ENCODE data around the gene C1QTNF8. TPM values are rescaled to one million over a fixed set of nuclear protein-coding genes. Genes with fewer than 3 reads are reported as not detected.

C1QTNF8 gene
- total and polyA plus RNA-seq, 2 of the 13 experiments (the other 11 are each of a cell fraction or from before 2014, with no cell fraction given), result 0.09 TPM; not detected in 1

GRCh38 chr16:1073566-1074378, 22.3 kb downstream of the C1QTNF8 start (continued):
- TF ChIP-seq CTCF (CRISPR knock-in tag; IDR thresholded peaks at IDR 0.05) (peak; percentile 83), PCBP1 (IDR thresholded peaks at IDR 0.05; ENCODE audit: borderline replicate concordance, low read depth, low read length) (no peak), ZKSCAN8 (CRISPR knock-in tag; IDR thresholded peaks at IDR 0.05; ENCODE audit: borderline replicate concordance) (peak; percentile 53; the same call in 1 of the 2 replicates), ZSCAN25 (CRISPR knock-in tag; IDR thresholded peaks at IDR 0.05) (peak; percentile 67; the same call in 1 of the 2 replicates), RARG (CRISPR knock-in tag; IDR thresholded peaks at IDR 0.05; ENCODE audit: low read depth) (no peak), ZNF704 (CRISPR knock-in tag; IDR thresholded peaks at IDR 0.05; ENCODE audit: borderline replicate concordance) (no peak), HNRNPL (IDR thresholded peaks at IDR 0.05; ENCODE audit: low read depth, low read length) (0 out of 2 replicates have a peak, but pooled peaks have one; percentile 22), HNF1A (IDR thresholded peaks at IDR 0.05; ENCODE audit: low read depth) (no peak), HNF1A (CRISPR knock-in tag; IDR thresholded peaks at IDR 0.05; ENCODE audit: borderline replicate concordance) (no peak), ZNF12 (CRISPR knock-in tag; IDR thresholded peaks at IDR 0.05) (no peak), ZNF232 (CRISPR knock-in tag; IDR thresholded peaks at IDR 0.05; ENCODE audit: borderline replicate concordance) (no peak), STAG1 (CRISPR knock-in tag; IDR thresholded peaks at IDR 0.05) (peak; percentile 83), CREBL2 (CRISPR knock-in tag; IDR thresholded peaks at IDR 0.05; ENCODE audit: borderline replicate concordance) (no peak), TFDP2 (CRISPR knock-in tag; IDR thresholded peaks at IDR 0.05) (no peak), ZFY (CRISPR knock-in tag; IDR thresholded peaks at IDR 0.05) (0 out of 2 replicates have a peak, but pooled peaks have one; percentile 33), HCFC1 (IDR thresholded peaks at IDR 0.05; ENCODE audit: low read depth, low read length) (no peak), U2AF2 (IDR thresholded peaks at IDR 0.05; ENCODE audit: low read depth, low read length) (no peak), ZNF724P (CRISPR knock-in tag; IDR thresholded peaks at IDR 0.05; ENCODE audit: borderline replicate concordance) (peak; percentile 41; the same call in 1 of the 2 replicates), E2F2 (CRISPR knock-in tag; IDR thresholded peaks at IDR 0.05; ENCODE audit: borderline replicate concordance) (0 out of 2 replicates have a peak, but pooled peaks have one; percentile 35)
